ENCODE data around the gene ZNF442. TPM values are rescaled to one million over a fixed set of nuclear protein-coding genes. Genes with fewer than 3 reads are reported as not detected.

ZNF442 gene
- total RNA-seq, 1 donor from 2014 or later: 14.9 TPM

DNA sequence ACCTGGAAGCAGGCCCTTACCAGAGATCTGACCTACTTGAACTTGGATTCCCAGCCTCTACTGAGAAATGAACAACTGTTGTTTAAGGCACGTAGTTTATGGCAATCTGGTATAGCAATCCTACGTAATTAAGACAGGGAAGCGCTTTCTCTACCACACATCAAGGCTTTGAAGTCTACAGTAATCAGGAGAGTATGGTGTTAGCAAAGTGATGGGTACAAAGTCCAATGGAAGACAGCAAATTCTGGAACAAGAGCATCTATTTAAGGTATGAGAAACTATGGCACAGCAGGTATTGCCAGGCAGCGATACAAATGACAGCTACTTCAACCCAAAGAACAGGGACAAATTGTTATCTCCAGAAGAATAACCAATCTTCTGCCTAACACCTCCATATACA lies 35.1 kb downstream of the ZNF442 start:
- Histone ChIP-seq H3K4me2 (no peak overlapping the region), H3F3A (ENCODE audit: low read depth) (no peaks in the 10 kb centered on the region), H3K36me3 (no peaks in the 10 kb centered on the region), H3K79me2 (ENCODE audit: low read depth) (no peaks in the 10 kb centered on the region), H3K9ac (no peak overlapping the region), H2AFZ (replicated peaks) (no peak overlapping the region), H3K4me1 (peaks cover 8% of the 10 kb centered on the region), H3K4me3 (no peak overlapping the region), H3K9me3 (ENCODE audit: low read depth) (no peaks in the 10 kb centered on the region), H4K20me1 (ENCODE audit: low read depth) (no peaks in the 10 kb centered on the region), H3K27ac (no peak overlapping the region), H3K27me3 (peaks cover 20% of the 10 kb centered on the region)
- Mint-ChIP-seq H3K4me3 (no peak overlapping the region), H3K4me1 (peaks cover 14% of the 10 kb centered on the region), H3K27ac (no peak overlapping the region), H3K27me3 (ENCODE audit: insufficient read depth, low read depth) (peaks cover 3% of the 10 kb centered on the region), H3K36me3 (peaks cover 4% of the 10 kb centered on the region), H3K9me3 (peaks cover 29% of the 10 kb centered on the region)
- no peak for DNase-seq (ENCODE audit: low spot score)
- TF ChIP-seq EZH2phosphoT487 (IDR thresholded peaks at IDR 0.05): no peak
- TF ChIP-seq EZH2 (IDR thresholded peaks at IDR 0.05): no peak
- TF ChIP-seq, protein P1, sequence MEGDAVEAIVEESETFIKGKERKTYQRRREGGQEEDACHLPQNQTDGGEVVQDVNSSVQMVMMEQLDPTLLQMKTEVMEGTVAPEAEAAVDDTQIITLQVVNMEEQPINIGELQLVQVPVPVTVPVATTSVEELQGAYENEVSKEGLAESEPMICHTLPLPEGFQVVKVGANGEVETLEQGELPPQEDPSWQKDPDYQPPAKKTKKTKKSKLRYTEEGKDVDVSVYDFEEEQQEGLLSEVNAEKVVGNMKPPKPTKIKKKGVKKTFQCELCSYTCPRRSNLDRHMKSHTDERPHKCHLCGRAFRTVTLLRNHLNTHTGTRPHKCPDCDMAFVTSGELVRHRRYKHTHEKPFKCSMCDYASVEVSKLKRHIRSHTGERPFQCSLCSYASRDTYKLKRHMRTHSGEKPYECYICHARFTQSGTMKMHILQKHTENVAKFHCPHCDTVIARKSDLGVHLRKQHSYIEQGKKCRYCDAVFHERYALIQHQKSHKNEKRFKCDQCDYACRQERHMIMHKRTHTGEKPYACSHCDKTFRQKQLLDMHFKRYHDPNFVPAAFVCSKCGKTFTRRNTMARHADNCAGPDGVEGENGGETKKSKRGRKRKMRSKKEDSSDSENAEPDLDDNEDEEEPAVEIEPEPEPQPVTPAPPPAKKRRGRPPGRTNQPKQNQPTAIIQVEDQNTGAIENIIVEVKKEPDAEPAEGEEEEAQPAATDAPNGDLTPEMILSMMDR (IDR thresholded peaks at IDR 0.05): no peak

DNA sequence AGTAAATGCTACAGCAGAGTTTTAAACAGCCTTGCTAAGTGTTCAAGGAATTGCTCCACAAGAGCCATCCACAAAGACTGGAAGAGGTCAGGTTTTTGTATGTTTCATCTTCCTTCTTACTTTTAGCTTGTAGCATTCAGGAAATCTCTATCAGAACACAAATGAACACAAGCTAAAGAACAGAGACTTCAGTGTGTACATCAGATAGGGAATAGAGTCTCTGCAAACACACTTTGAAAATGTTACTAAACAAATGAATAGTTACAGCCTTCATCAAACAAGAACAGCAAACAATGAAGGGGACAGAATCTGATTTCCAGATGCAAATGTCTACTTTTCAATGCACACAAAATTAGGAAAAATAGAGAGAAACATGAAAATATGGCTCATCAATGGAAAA lies 39.8 kb downstream of the ZNF442 start:
- H2AFZ ChIP-seq (replicated peaks): no peak overlapping the region
- Mint-ChIP-seq H3K4me3 (no peak overlapping the region), H3K4me1 (no peaks in the 10 kb centered on the region), H3K36me3 (peaks cover 6% of the 10 kb centered on the region), H3K9me3 (peaks cover 46% of the 10 kb centered on the region), H3K27me3 (ENCODE audit: insufficient read depth, low read depth) (peaks cover 4% of the 10 kb centered on the region), H3K27ac (no peak overlapping the region)
- H3K27me3 ChIP-seq: no peaks in the 10 kb centered on the region
- H3K27ac ChIP-seq: no peak overlapping the region
- H4K20me1 ChIP-seq (ENCODE audit: low read depth): no peaks in the 10 kb centered on the region
- H3K36me3 ChIP-seq: no peaks in the 10 kb centered on the region
- no peak overlapping the region for H3K4me3 ChIP-seq
- no peaks in the 10 kb centered on the region for H3F3A ChIP-seq (ENCODE audit: low read depth)
- no peaks in the 10 kb centered on the region for H3K4me1 ChIP-seq
- no peaks in the 10 kb centered on the region for H3K79me2 ChIP-seq (ENCODE audit: low read depth)
- H3K9me3 ChIP-seq (ENCODE audit: low read depth): no peaks in the 10 kb centered on the region
- DNase-seq (ENCODE audit: low spot score): no peak
- H3K9ac ChIP-seq: no peak overlapping the region
- no peak for TF ChIP-seq EZH2 (IDR thresholded peaks at IDR 0.05)
- no peak for TF ChIP-seq EZH2phosphoT487 (IDR thresholded peaks at IDR 0.05)
- TF ChIP-seq, protein P1 (IDR thresholded peaks at IDR 0.05): no peak
- H3K4me2 ChIP-seq: no peak overlapping the region

DNA sequence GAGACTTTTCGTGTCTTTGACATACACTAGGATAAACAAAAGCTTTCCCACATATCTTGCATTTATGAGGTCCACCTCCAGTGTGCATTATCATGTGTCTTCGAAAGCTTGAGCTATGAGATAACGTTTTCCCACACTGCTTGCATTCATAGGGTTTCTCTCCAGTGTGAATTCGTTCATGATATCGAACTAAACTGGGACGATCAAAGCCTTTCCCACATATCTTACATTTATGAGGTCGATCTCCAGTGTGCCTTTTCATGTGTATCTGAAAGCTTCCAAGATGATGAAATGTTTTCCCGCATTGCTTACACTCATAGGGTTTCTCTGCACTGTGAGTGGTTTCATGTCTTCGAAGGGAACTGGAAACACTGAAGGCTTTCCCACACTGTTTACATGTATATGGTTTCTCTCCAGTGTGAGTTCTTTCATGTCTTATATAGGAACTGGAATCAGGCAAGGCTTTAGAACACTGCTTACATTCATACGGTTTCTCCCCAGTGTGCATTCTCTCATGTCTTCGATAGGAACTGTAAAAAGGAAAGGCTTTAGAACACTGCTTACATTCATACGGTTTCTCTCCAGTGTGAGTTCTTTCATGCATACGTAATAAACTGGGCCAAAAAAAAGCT lies 46.6 kb downstream of the ZNF442 start:
- Histone ChIP-seq H3K4me1 (no peaks in the 10 kb centered on the region), H4K20me1 (ENCODE audit: low read depth) (no peaks in the 10 kb centered on the region), H3K27me3 (no peaks in the 10 kb centered on the region), H3K27ac (no peak overlapping the region), H3K9ac (no peak overlapping the region), H2AFZ (replicated peaks) (no peak overlapping the region), H3K4me2 (no peak overlapping the region), H3F3A (ENCODE audit: low read depth) (no peaks in the 10 kb centered on the region), H3K9me3 (ENCODE audit: low read depth) (no peaks in the 10 kb centered on the region), H3K4me3 (no peak overlapping the region), H3K36me3 (peaks cover 11% of the 10 kb centered on the region), H3K79me2 (ENCODE audit: low read depth) (no peaks in the 10 kb centered on the region)
- H3K4me1 Mint-ChIP-seq: no peaks in the 10 kb centered on the region
- H3K27ac Mint-ChIP-seq: no peak overlapping the region
- peaks cover 18% of the 10 kb centered on the region for H3K36me3 Mint-ChIP-seq
- peaks cover 45% of the 10 kb centered on the region for H3K9me3 Mint-ChIP-seq
- H3K27me3 Mint-ChIP-seq (ENCODE audit: insufficient read depth, low read depth): peaks cover 4% of the 10 kb centered on the region
- H3K4me3 Mint-ChIP-seq: no peak overlapping the region
- DNase-seq (ENCODE audit: low spot score): no peak
- TF ChIP-seq EZH2 (IDR thresholded peaks at IDR 0.05) (no peak), EZH2phosphoT487 (IDR thresholded peaks at IDR 0.05) (no peak)
- TF ChIP-seq, protein P1 (IDR thresholded peaks at IDR 0.05): no peak

All from neural progenitor cell (in vitro differentiated cells).